Skeletal muscle satellite cell (primary cell): ENCODE measurements around the gene NIT1. TPM values are rescaled to one million over a fixed set of nuclear protein-coding genes. Genes with fewer than 3 reads are reported as not detected.

Experiments
- H3K27me3 ChIP-seq: 2 replicates; pipeline ENCODE4 v1.7.0; 2013; ENCODE audit warnings: low read length; ENCODE audit not compliant: control insufficient read depth, insufficient read depth
- H3K36me3 ChIP-seq: 2 replicates; pipeline ENCODE4 v1.7.0; 2013; ENCODE audit warnings: mild to moderate bottlenecking, control low read depth, low read length; ENCODE audit not compliant: insufficient read depth
- H3K4me1 ChIP-seq: 2 replicates; pipeline ENCODE4 v1.7.0; 2013; ENCODE audit warnings: low read length; ENCODE audit not compliant: control insufficient read depth, insufficient read depth
- H3K4me2 ChIP-seq: 2 replicates; pipeline ENCODE4 v1.7.0; 2013; ENCODE audit warnings: mild to moderate bottlenecking, low read length
- H3K4me3 ChIP-seq: 2 replicates; pipeline ENCODE4 v1.7.0; 2013; ENCODE audit warnings: low read length
- H3K9ac ChIP-seq: 2 replicates; pipeline ENCODE4 v1.7.0; 2013; ENCODE audit warnings: mild to moderate bottlenecking, low read depth, low read length, moderate library complexity
- H3K9me3 ChIP-seq: replicated peaks from 2 replicates; pipeline ENCODE4 v1.7.0; 2013; ENCODE audit warnings: mild to moderate bottlenecking, control low read depth, low read length
- total RNA-seq: library from RNA; depleted of rRNA; stranded (reverse); fragments of >200 nt; gene quantifications from 2 replicates; pipeline ENCODE4 v1.2.3, GENCODE V29; 2012; rRNA removed

NIT1 gene, protein sequence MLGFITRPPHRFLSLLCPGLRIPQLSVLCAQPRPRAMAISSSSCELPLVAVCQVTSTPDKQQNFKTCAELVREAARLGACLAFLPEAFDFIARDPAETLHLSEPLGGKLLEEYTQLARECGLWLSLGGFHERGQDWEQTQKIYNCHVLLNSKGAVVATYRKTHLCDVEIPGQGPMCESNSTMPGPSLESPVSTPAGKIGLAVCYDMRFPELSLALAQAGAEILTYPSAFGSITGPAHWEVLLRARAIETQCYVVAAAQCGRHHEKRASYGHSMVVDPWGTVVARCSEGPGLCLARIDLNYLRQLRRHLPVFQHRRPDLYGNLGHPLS
- 18.5 and 19.9 TPM in 2 replicates for total RNA-seq

DNA sequence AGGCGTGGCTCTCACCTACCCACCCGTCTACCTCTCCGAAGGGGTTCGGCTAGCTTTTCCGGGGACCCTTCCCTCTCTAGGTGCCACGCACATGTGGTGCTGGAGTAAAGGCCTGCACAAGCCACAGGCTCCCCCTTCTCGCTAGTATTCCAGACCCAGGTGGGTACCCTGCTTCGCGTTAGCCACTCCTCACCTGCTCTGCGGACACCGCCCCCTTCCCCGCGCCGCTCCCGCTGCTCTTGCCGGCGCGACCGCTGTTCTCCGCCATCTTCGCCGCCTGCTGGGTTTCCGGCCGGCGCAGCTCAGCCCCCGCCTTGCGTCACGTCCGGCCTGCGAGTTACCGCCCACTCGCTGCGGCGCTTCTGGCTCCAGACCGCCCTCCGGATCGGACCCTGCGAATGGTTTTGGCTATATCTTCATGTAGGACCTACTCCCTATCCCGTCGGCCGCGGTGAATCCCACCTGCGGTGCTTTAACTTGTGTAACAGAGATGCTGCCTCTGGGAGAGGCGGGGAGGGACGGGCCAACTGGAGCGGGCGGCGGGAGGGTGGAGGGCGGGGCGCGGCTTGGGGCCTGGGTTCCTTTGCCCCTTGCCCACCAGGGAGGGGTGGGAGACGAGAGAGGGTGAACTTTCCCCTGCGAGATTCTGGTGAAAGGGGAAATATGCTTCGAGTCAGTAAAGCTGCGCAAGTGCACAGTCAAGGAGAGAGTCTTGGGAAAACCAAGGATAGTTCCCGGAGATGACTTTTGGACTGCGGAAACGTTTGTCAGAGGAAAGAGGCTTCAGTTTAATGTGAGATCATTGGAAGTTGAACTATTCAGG, at the start of gene NIT1, which contains the start of gene PFDN2:
TSS of gene NIT1 (plus strand) at position 347 of the 823 bp plus-strand sequence. CDS start at position 419, 72 bp downstream.
TSS of gene PFDN2 (minus strand) at position 279 of the 823 bp plus-strand sequence. CDS start at position 268, 11 bp downstream.
- peak within 1 kb of the TSS; percentile 99 for H3K9ac ChIP-seq
- no peaks in the 10 kb centered on the region for H3K27me3 ChIP-seq
- peaks cover 33% of the 10 kb centered on the region for H3K36me3 ChIP-seq
- no peaks in the 10 kb centered on the region for H3K9me3 ChIP-seq
- H3K4me3 ChIP-seq: peak within 1 kb of the TSS; percentile 100
- peaks cover 42% of the 10 kb centered on the region for H3K4me1 ChIP-seq
- peak within 1 kb of the TSS; percentile 92 for H3K4me2 ChIP-seq

- no peak overlapping the region for H3K4me3 ChIP-seq
- H3K9me3 ChIP-seq: no peaks in the 10 kb centered on the region
- no peak overlapping the region for H3K9ac ChIP-seq
- no peaks in the 10 kb centered on the region for H3K4me1 ChIP-seq
- no peaks in the 10 kb centered on the region for H3K36me3 ChIP-seq
- no peak overlapping the region for H3K4me2 ChIP-seq
- H3K27me3 ChIP-seq: no peaks in the 10 kb centered on the region
These were observed 49.3 kb upstream of the NIT1 start for GRCh38 chr1:161068306-161069234.

GRCh38 chr1:161069241-161069640, 48.7 kb upstream of the NIT1 start:
- Histone ChIP-seq H3K27me3 (no peaks in the 10 kb centered on the region), H3K9ac (no peak overlapping the region), H3K36me3 (no peaks in the 10 kb centered on the region), H3K4me2 (no peak overlapping the region), H3K9me3 (no peaks in the 10 kb centered on the region), H3K4me3 (no peak overlapping the region), H3K4me1 (no peaks in the 10 kb centered on the region)

GRCh38 chr1:161069731-161070270, 48.1 kb upstream of the NIT1 start, which contains the start of gene ARHGAP30:
Gene ARHGAP30, minus strand, starts transcription at chr1:161069891. Its CDS starts 267 bp downstream, at chr1:161069624.
- H3K4me1 ChIP-seq: no peaks in the 10 kb centered on the region
- H3K4me2 ChIP-seq: no peak within 1 kb of the TSS
- H3K9ac ChIP-seq: no peak within 1 kb of the TSS
- no peaks in the 10 kb centered on the region for H3K27me3 ChIP-seq
- H3K9me3 ChIP-seq: no peaks in the 10 kb centered on the region
- no peaks in the 10 kb centered on the region for H3K36me3 ChIP-seq
- H3K4me3 ChIP-seq: no peak within 1 kb of the TSS

DNA sequence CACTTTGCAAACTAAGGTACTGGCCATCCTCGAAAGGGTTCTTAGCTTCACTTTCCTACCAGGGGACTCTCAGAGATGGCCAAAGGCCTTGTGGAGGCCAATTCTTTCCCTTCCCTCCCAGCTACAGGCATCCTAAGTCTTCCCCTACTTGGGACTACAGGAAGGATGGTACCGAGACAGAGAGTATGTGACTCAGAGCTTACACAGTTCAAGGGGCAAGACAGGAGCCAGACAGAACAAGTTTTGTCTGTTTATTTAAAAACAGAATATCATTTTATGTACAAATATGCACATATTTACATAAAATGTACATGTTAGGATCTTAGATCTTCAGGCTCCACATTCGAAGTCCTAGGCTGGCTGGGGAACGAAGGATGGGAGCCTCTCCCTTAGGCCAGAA, 47.1 kb upstream of the NIT1 start:
- H3K9me3 ChIP-seq: no peaks in the 10 kb centered on the region
- H3K9ac ChIP-seq: no peak overlapping the region
- no peaks in the 10 kb centered on the region for H3K4me1 ChIP-seq
- H3K27me3 ChIP-seq: no peaks in the 10 kb centered on the region
- no peak overlapping the region for H3K4me2 ChIP-seq
- no peak overlapping the region for H3K4me3 ChIP-seq
- H3K36me3 ChIP-seq: no peaks in the 10 kb centered on the region

DNA sequence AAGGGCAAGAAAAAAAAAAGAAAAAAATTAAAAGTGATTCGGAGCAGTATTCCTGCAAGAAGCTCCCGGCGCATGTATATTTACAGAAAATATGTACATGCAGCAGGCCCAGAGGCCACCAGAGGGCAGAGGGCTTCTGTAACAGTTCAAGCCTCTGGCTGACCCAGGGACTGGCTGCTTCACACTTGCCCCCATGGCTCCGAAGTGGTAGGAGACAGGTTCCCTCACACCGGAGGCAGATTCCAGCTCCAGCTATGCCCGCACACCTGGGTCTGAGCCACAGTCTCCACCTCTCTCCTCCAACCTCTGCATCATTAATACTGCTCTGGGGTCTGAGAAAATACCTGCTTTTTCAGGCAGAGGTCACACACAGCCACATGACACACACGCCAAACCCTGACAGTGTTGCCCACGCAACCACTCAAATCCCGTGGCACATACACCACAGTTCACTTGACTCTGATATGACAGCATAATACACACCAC, 46.0 kb upstream of the NIT1 start:
- no peaks in the 10 kb centered on the region for H3K36me3 ChIP-seq
- H3K9ac ChIP-seq: no peak overlapping the region
- no peaks in the 10 kb centered on the region for H3K27me3 ChIP-seq
- H3K9me3 ChIP-seq: no peaks in the 10 kb centered on the region
- no peaks in the 10 kb centered on the region for H3K4me1 ChIP-seq
- H3K4me3 ChIP-seq: no peak overlapping the region
- H3K4me2 ChIP-seq: no peak overlapping the region

GRCh38 chr1:161072751-161073449, 45.0 kb upstream of the NIT1 start:
- H3K4me2 ChIP-seq: no peak overlapping the region
- H3K4me1 ChIP-seq: no peaks in the 10 kb centered on the region
- H3K9me3 ChIP-seq: no peaks in the 10 kb centered on the region
- no peaks in the 10 kb centered on the region for H3K36me3 ChIP-seq
- no peak overlapping the region for H3K4me3 ChIP-seq
- no peak overlapping the region for H3K9ac ChIP-seq
- peaks cover 2% of the 10 kb centered on the region for H3K27me3 ChIP-seq

DNA sequence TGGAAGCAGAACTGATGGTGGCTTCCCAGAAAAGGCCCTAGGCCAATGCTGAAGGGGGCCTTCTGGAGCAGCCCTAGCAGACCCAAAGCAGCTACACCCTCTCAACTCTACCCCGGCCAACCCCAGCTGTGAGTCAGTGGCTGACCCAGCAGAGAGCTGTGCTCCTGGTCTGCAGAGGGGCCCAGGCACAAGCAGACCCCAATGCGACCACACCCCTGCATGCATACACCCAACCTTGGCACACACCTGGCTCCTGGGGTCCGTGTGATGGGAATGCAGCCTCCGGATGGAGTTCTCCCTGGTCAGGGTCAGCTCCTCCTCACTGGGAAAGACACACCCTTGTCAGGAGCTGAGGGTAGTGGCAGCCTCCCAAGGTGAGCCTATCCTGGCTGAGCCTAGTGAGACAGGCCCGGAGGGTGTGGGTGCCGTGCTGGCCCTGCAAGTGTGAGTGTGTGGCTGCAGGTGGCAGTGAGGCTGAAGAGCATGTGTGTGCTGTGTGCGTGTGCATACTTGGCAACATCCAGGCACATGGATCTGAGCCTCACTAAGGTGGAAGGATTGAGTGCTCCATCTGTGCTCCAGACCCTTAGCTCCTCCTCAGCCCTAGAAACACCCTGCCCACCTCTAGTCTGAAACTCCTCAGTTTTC, 44.3 kb upstream of the NIT1 start:
- Histone ChIP-seq H3K9ac (no peak overlapping the region), H3K36me3 (no peaks in the 10 kb centered on the region), H3K4me2 (no peak overlapping the region), H3K27me3 (peaks cover 2% of the 10 kb centered on the region), H3K4me1 (no peaks in the 10 kb centered on the region), H3K4me3 (no peak overlapping the region), H3K9me3 (no peaks in the 10 kb centered on the region)

- Histone ChIP-seq H3K4me3 (no peak overlapping the region), H3K4me1 (no peaks in the 10 kb centered on the region), H3K9ac (no peak overlapping the region), H3K4me2 (no peak overlapping the region), H3K27me3 (peaks cover 2% of the 10 kb centered on the region), H3K9me3 (no peaks in the 10 kb centered on the region), H3K36me3 (no peaks in the 10 kb centered on the region)
These were observed 43.1 kb upstream of the NIT1 start for GRCh38 chr1:161074676-161075368.
